T-helper 1 cell treated with Interleukin-12 subunit alpha and Interleukin-12 subunit beta and Interleukin-4 antibody, amounts not matched to agents 30 μg/mL and 1 μg/mL, for 36 hours (primary cell): ENCODE data around the gene CDKN2A.
A peak's percentile ranks its signal among the peaks of the same experiment; 100 is the strongest.

ENCODE experiments used
- H3K27ac Mint-ChIP-seq: one replicate; pipeline ENCODE4 v1.8.0; 2021; ENCODE audit warnings: mild to moderate bottlenecking, mixed read lengths
- H3K27me3 Mint-ChIP-seq: one replicate; pipeline ENCODE4 v1.8.0; 2021; ENCODE audit warnings: low read depth, mixed read lengths
- H3K36me3 Mint-ChIP-seq: one replicate; pipeline ENCODE4 v1.8.0; 2021; ENCODE audit warnings: low read depth, mixed read lengths
- H3K4me1 Mint-ChIP-seq: one replicate; pipeline ENCODE4 v1.8.0; 2021; ENCODE audit warnings: low read depth, mixed read lengths
- H3K4me3 Mint-ChIP-seq: one replicate; pipeline ENCODE4 v1.8.0; 2021; ENCODE audit warnings: mild to moderate bottlenecking, moderate library complexity, mixed read lengths
- H3K9me3 Mint-ChIP-seq: one replicate; pipeline ENCODE4 v1.8.0; 2021; ENCODE audit warnings: mixed read lengths

Gene CDKN2A

DNA sequence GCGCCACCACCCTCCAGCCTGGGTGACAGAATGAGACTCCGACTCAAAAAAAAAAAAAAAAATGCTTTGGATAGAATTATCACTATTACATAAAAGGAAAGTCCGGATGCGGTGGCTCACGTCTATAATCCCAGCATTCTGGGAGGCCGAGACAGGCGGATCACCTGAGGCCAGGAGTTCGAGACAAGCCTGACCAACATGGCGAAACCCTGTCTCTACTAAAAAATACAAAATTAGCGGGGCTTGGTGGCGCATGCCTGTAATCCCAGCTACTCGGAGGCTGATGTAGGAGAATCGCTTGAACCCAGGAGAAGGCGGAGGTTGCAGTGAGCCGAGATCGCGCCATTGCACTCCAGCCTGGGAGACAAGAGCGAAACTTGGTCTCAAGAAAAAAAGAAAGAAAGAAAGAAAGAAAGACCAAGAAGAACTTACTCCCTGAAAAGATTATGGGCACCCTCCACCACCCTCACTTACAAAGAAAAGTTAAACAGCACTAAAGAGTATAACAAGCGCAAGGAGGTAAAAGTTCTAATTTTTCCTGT is 17.8 kb downstream of the CDKN2A start:
- Mint-ChIP-seq H3K9me3 (no peaks in the 10 kb centered on the region), H3K36me3 (peaks cover 6% of the 10 kb centered on the region), H3K27me3 (peaks cover 89% of the 10 kb centered on the region), H3K27ac (no peak overlapping the region), H3K4me1 (peaks cover 21% of the 10 kb centered on the region), H3K4me3 (no peak overlapping the region)

DNA sequence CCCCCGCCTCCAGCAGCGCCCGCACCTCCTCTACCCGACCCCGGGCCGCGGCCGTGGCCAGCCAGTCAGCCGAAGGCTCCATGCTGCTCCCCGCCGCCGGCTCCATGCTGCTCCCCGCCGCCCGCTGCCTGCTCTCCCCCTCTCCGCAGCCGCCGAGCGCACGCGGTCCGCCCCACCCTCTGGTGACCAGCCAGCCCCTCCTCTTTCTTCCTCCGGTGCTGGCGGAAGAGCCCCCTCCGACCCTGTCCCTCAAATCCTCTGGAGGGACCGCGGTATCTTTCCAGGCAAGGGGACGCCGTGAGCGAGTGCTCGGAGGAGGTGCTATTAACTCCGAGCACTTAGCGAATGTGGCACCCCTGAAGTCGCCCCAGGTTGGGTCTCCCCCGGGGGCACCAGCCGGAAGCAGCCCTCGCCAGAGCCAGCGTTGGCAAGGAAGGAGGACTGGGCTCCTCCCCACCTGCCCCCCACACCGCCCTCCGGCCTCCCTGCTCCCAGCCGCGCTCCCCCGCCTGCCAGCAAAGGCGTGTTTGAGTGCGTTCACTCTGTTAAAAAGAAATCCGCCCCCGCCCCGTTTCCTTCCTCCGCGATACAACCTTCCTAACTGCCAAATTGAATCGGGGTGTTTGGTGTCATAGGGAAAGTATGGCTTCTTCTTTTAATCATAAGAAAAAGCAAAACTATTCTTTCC is 19.3 kb downstream of the CDKN2A start:
- peaks cover 94% of the 10 kb centered on the region for H3K27me3 Mint-ChIP-seq
- H3K4me1 Mint-ChIP-seq: peaks cover 26% of the 10 kb centered on the region
- H3K36me3 Mint-ChIP-seq: peaks cover 14% of the 10 kb centered on the region
- peaks cover 3% of the 10 kb centered on the region for H3K9me3 Mint-ChIP-seq
- peak overlapping the region; percentile 86 for H3K4me3 Mint-ChIP-seq
- peak overlapping the region; percentile 75 for H3K27ac Mint-ChIP-seq

DNA sequence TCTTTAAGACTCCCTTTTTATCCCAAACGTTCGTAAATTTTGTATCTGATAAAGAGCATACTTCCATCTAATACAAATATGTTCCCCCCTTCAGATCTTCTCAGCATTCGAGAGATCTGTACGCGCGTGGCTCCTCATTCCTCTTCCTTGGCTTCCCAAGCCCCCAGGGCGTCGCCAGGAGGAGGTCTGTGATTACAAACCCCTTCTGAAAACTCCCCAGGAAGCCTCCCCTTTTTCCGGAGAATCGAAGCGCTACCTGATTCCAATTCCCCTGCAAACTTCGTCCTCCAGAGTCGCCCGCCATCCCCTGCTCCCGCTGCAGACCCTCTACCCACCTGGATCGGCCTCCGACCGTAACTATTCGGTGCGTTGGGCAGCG is 19.9 kb downstream of the CDKN2A start:
- Mint-ChIP-seq H3K4me1 (peaks cover 27% of the 10 kb centered on the region), H3K27ac (peak overlapping the region; percentile 63), H3K9me3 (peaks cover 5% of the 10 kb centered on the region), H3K27me3 (peaks cover 94% of the 10 kb centered on the region), H3K4me3 (peak overlapping the region; percentile 86), H3K36me3 (peaks cover 15% of the 10 kb centered on the region)

DNA sequence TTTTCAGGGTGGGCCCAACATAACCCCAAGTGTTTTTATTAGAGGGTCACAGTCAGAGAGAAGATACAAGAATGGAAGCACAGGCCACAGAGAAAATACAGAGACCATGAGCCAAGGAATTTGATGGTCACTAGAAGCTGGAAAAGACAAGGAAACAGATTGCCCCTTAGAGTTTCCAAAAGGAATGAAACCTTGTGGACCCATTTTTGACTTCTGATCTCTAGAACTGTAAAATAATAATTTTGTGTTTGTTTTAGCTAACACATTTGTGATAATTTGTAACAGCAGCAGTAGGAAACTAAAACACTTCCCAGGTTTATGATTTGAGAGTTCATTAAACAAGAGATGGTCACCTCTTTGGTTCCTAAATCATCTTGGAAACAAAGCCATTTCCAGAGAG is 21.8 kb downstream of the CDKN2A start:
- H3K4me3 Mint-ChIP-seq: no peak overlapping the region
- H3K4me1 Mint-ChIP-seq: peaks cover 35% of the 10 kb centered on the region
- peaks cover 22% of the 10 kb centered on the region for H3K36me3 Mint-ChIP-seq
- H3K27ac Mint-ChIP-seq: no peak overlapping the region
- H3K27me3 Mint-ChIP-seq: peaks cover 96% of the 10 kb centered on the region
- peaks cover 13% of the 10 kb centered on the region for H3K9me3 Mint-ChIP-seq

DNA sequence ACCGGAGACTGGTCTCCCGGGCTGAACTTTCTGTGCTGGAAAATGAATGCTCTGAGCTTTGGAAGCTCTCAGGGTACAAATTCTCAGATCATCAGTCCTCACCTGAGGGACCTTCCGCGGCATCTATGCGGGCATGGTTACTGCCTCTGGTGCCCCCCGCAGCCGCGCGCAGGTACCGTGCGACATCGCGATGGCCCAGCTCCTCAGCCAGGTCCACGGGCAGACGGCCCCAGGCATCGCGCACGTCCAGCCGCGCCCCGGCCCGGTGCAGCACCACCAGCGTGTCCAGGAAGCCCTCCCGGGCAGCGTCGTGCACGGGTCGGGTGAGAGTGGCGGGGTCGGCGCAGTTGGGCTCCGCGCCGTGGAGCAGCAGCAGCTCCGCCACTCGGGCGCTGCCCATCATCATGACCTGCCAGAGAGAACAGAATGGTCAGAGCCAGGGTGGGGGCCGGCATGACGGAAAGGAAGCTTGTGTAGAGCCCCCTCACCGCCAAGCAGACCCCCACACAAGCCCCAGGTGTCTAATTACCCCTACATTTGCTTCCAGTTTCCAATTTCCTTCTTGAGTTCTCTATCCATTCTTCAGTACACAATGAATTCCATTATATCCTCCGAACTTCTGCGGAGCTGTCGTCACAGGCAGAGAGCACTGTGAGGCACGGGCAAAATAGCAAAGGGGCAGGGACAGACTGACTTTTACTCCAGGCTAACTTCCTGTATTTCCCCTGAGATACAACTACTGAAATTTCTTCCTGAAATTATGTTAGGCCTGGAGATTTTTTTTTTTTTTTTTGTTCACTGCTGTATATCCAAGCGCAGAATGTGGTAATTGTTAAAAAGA is 23.2 kb downstream of the CDKN2A start:
- H3K4me3 Mint-ChIP-seq: no peak overlapping the region
- H3K4me1 Mint-ChIP-seq: peaks cover 38% of the 10 kb centered on the region
- peaks cover 25% of the 10 kb centered on the region for H3K36me3 Mint-ChIP-seq
- peaks cover 96% of the 10 kb centered on the region for H3K27me3 Mint-ChIP-seq
- H3K27ac Mint-ChIP-seq: peak overlapping the region; percentile 62
- H3K9me3 Mint-ChIP-seq: peaks cover 13% of the 10 kb centered on the region

DNA sequence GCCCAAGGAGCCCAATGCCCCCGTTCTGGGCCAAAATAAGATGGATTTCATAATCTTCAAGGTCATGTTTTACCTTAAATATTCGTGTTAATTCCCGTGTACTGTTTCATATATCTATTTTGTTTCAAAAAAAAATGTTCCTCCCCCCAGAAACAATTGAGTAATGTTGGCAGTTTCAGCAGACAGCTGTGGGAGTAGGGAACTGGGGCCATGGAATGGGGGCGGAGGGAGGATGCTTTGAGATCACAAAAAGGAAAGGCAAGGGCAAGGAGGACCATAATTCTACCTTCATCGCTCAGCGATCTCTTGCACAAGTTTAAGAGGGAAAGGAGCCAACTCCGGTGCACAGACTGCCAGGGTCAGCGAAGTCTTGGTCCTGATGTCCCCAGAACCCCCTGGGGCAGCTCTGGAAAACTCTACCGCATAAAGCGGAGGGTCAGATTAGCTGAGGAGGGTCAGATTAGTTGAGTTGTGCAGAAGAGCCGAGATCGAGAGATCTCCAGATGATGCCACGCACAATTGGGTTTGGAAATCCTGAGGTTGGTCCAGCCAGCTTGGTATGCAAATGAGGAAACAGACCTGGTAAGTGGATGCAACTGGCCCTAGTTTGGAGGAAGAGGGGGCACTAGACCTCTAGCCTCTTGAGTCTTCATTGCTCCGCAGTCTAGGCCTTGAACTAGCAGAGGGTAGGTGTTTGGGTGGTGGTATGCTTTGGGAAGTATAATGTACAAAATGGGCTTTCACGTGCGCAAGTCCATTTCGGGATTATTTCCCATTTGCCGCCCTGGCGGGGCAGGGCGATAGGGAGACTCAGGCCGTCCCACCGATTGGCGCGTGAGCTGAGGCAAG is 24.0 kb downstream of the CDKN2A start:
- H3K27me3 Mint-ChIP-seq: peaks cover 96% of the 10 kb centered on the region
- H3K4me1 Mint-ChIP-seq: peaks cover 41% of the 10 kb centered on the region
- H3K9me3 Mint-ChIP-seq: peaks cover 13% of the 10 kb centered on the region
- H3K36me3 Mint-ChIP-seq: peaks cover 26% of the 10 kb centered on the region
- peak overlapping the region; percentile 75 for H3K27ac Mint-ChIP-seq
- no peak overlapping the region for H3K4me3 Mint-ChIP-seq

DNA sequence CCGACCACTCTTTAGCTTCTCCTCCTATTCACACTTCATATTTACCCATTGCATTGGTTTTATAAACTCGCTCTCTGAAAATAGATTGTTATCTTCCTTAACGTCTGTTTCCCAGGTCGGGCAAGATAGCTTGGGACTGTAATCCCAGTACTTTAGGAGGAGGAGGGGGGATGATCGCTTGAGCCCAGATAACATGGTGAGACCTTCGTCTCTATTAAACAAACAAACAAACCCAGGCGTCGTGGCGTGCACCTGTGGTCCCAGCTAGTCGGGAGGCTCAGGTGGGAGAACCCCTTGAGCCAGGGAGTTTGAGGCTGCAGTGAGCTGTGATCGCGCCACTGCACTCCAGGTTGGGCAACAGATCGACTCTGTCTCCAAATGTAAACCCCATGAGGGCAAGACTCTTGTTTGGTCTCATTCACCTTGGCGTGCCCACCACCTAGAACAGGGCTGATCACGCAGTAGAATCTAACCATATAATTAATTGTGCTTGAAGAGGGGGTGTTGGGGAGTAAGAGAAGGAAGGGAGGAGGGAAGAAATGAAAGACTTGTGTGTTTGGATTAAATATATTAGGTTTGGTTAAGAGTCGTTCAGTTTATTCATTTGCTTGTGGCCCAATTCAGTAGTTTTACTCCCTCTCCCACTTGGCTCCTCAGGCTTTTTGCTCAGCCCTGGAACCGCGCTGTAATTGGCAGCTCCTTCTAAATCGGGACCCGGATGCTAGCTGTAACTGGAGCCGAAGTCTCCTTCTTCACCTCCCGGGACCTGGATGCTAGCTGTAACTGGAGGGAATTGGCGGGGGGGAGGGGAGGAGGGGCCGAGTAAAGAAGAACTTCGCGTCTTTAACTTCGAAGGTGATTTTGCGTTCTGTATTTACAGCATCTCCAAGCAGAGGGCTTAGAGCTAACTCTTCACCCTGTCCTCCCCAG is 24.9 kb downstream of the CDKN2A start:
- Mint-ChIP-seq H3K9me3 (peaks cover 13% of the 10 kb centered on the region), H3K4me3 (peak overlapping the region; percentile 19), H3K27ac (peak overlapping the region; percentile 86), H3K4me1 (peaks cover 40% of the 10 kb centered on the region), H3K36me3 (peaks cover 25% of the 10 kb centered on the region), H3K27me3 (peaks cover 96% of the 10 kb centered on the region)

DNA sequence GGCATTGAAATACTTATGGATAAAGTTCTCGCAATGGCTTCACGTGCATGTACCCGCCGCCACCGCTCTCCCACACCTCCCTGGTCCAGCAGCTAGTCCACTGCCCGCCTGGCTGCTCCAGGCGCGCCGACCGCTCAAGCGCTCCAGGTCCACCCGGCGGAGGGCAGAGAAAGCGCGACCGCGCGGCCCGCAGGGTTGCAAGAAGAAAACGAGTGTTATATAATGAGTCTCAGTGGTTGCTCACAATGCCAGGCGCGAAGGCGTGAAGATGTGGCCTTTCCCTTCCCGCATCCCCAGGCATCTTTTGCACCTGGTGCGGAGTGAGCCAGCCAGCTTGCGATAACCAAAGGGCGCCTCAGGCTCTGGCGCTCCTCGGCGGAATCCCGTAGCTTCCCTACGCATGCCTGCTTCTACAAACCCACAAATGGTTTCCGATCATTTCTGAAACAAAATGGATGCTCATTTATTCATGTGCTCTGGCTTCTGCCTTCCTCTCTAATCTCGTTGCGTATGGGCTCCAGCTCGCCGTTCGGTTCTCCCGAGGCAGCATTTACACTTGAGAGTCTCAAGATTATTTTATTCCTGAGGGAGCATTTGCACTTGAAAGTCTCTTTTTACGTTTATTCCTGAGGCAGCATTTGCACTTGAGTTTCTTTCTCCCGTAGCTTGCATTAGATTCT is 25.7 kb downstream of the CDKN2A start:
- H3K4me3 Mint-ChIP-seq: peak overlapping the region; percentile 19
- peaks cover 96% of the 10 kb centered on the region for H3K27me3 Mint-ChIP-seq
- peak overlapping the region; percentile 86 for H3K27ac Mint-ChIP-seq
- H3K4me1 Mint-ChIP-seq: peaks cover 35% of the 10 kb centered on the region
- H3K9me3 Mint-ChIP-seq: peaks cover 16% of the 10 kb centered on the region
- H3K36me3 Mint-ChIP-seq: peaks cover 27% of the 10 kb centered on the region

DNA sequence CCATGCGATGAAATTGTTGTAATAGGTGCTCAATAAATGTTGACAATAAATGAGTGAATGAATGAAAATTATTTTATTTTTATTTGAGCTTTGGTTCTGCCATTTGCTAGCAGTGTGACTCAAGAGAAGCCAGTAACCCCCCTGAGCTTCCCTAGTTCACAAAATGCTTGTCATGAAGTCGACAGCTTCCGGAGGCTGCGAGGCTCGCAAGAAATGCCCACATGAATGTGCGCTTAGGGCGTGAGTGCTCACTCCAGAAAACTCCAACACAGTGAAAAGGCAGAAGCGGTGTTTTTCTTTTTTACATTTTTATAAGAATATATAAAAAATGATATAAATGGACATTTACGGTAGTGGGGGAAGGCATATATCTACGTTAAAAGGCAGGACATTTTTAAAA is 26.5 kb downstream of the CDKN2A start:
- Mint-ChIP-seq H3K9me3 (peaks cover 22% of the 10 kb centered on the region), H3K36me3 (peaks cover 27% of the 10 kb centered on the region)

DNA sequence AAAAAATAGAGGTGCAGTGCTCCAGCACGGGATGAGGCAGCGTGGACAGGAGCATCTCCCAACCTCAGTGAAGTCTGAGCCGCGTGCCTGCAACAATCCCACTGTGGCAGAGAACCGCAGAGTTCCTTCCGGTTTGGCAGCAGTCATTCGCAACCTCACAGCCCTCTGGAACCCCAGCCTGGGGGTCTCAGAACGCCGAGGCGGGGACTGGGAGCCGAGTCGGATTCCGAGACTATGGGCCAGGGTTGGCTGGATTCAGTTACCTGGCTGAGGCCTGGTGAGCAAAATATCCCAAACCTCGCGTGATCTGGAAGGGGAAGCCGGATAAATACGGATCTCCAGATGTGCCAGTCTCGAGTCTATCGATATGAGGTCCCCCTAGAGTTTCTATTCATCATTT is 27.0 kb downstream of the CDKN2A start:
- H3K4me3 Mint-ChIP-seq: no peak overlapping the region
- H3K27ac Mint-ChIP-seq: peak overlapping the region; percentile 85
- H3K9me3 Mint-ChIP-seq: peaks cover 24% of the 10 kb centered on the region
- H3K36me3 Mint-ChIP-seq: peaks cover 27% of the 10 kb centered on the region
- peaks cover 96% of the 10 kb centered on the region for H3K27me3 Mint-ChIP-seq
- H3K4me1 Mint-ChIP-seq: peaks cover 35% of the 10 kb centered on the region

More for the DNA sequence above, 26.5 kb downstream of the CDKN2A start:
- H3K27me3 Mint-ChIP-seq: peaks cover 96% of the 10 kb centered on the region
- H3K27ac Mint-ChIP-seq: peak overlapping the region; percentile 85
- peak overlapping the region; percentile 67 for H3K4me3 Mint-ChIP-seq
- peaks cover 35% of the 10 kb centered on the region for H3K4me1 Mint-ChIP-seq

DNA sequence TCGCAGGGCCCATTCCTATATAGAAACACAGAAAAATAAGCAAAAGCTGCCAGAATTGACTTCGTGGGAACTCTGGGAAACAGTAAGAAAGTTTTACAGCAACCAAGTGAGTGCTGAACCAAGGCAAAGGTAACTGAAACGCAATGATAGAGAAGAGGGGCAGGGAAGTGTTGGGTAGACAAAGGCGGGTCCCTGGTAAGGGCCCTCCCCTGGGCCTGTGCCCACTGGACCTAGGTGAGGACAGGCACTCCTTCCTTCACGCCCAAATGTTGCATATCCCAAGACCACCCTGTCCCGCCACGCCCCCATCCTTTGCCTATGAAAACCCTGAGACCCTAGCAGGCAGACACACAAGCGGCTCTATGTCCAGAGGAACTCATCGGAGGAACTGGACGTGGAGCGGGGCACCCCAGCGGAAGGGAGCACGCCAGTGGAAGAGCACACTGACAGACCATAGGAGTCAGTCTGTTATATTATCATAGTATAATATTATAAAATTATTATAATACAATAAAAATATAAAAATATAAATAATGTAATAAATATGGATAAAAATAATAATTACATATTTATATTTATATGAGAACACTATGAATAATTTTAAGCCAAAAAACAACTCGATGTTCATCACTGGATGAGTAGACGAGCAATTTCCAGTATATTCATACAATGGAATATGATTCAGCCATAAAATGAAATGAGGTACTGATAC is 27.9 kb downstream of the CDKN2A start:
- Mint-ChIP-seq H3K9me3 (peaks cover 24% of the 10 kb centered on the region), H3K27me3 (peaks cover 97% of the 10 kb centered on the region), H3K4me3 (peak overlapping the region; percentile 65), H3K36me3 (peaks cover 27% of the 10 kb centered on the region), H3K27ac (peak overlapping the region; percentile 73), H3K4me1 (peaks cover 35% of the 10 kb centered on the region)

DNA sequence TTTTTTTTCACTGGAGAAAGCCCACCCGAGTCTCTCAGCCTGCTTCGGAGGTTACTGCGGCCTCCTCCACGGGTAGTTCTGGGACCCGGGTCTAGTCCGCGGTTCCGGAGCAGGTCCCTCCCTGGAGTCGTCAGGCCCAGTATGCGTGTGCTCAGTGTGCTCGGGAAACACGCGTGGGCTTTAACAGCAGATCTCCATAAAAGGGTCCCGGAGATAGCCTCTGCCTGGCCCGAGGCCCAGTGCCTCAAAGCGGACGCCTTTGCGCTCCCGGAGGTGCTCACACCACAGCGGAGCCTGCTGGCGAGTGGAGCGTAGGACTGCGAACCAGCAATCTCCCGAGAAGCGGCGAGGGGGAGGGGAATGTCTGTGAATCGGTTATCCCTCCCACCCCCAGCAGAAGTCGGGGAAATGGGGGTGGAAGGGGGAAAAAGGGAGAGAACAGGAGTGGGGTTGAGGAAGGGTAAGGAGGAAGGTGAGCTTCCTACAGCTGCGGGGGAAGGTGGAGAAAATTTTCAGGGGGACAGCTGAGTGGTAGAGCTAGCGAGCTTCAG is 28.7 kb downstream of the CDKN2A start:
- Mint-ChIP-seq H3K4me3 (peak overlapping the region; percentile 65), H3K9me3 (peaks cover 24% of the 10 kb centered on the region), H3K4me1 (peaks cover 34% of the 10 kb centered on the region), H3K27me3 (peaks cover 97% of the 10 kb centered on the region), H3K36me3 (peaks cover 25% of the 10 kb centered on the region), H3K27ac (peak overlapping the region; percentile 72)
